HCT116 (cell line): ENCODE measurements around the gene OR2T6. TPM values are rescaled to one million over a fixed set of nuclear protein-coding genes. Genes with fewer than 3 reads are reported as not detected.

Experiments used
- ATAC-seq: fragments of 200-7000 bp; cut with Tn5 transposase; 2 replicates; pipeline ENCODE4 v1.9.1; 2020; ENCODE audit warnings: mild to moderate bottlenecking, moderate library complexity
- BruUV-seq: library from RNA; stranded (reverse); fragments of 400-500 nt; replicated peaks from 2 replicates; lab custom pipeline; 2021; lab: Mats Ljungman, UMichigan
- CTCF ChIA-PET: fragments of 300-600 bp; sonication (Branson Sonifier 250); formaldehyde crosslinking; loops from one replicate; lab custom pipeline; 2021; ENCODE audit warnings: antibody characterized with exemption; lab: Charles Lee
- POLR2A ChIA-PET: fragments of 300-600, 350-600 bp; sonication (Branson Sonifier 250); formaldehyde crosslinking; loops from one replicate; lab custom pipeline; 2021; ENCODE audit warnings: antibody characterized with exemption; lab: Charles Lee
- RAD21 ChIA-PET, 2 experiments: fragments of 300-600 bp; sonication (Branson Sonifier 250); formaldehyde crosslinking; loops; one replicate each; lab custom pipeline; 2023; ENCODE audit warnings: low total read pairs in 2 of 2; ENCODE audit not compliant: uncharacterized antibody in 2 of 2, unreplicated experiment in 2 of 2, low non-redundant PET in 1 of 2; lab: Charles Lee
- DNase-seq: peaks from one replicate; pipeline ENCODE4 v3.0.0-alpha.2; 2010; ENCODE audit warnings: low read depth, low spot score
- H2AFZ ChIP-seq: fragments of 200-600 bp; shearing (Covaris generic), sonication (generic); 2 replicates; pipeline ENCODE4 v1.6.1; 2017; ENCODE audit warnings: low read depth, mixed run types, mixed read lengths, antibody characterized with exemption, low read length; ENCODE audit not compliant: poor library complexity, severe bottlenecking
- H3K27ac ChIP-seq: 2 replicates; pipeline ENCODE4 v1.5.1; 2012; ENCODE audit warnings: low read depth, low read length
- H3K27me3 ChIP-seq: fragments of 200-600 bp; sonication (generic); 2 replicates; pipeline ENCODE4 v1.6.1; 2016; ENCODE audit warnings: mixed run types, low read length, mixed read lengths; ENCODE audit not compliant: insufficient read depth
- H3K36me3 ChIP-seq, 2 experiments: fragments of 200-500 bp in 1 of 2; fragments of 200-600 bp in 1 of 2; sonication (Bioruptor generic) in 1 of 2; sonication (generic) in 1 of 2; 2 replicates each; pipeline versions ENCODE4 v1.5.1 to v1.6.1; 2014 to 2016; ENCODE audit warnings: low read length in 2 of 2, inconsistent platforms in 1 of 2, mixed read lengths in 1 of 2, mixed run types in 1 of 2; ENCODE audit not compliant: insufficient read depth in 2 of 2, control insufficient read depth in 1 of 2
- H3K4me1 ChIP-seq, 2 experiments: fragments of 200-600 bp in 1 of 2; sonication (generic) in 1 of 2; 2 replicates each; pipeline versions ENCODE4 v1.5.1 to v1.6.1; 2012 to 2017; ENCODE audit warnings: low read length in 2 of 2, inconsistent platforms in 1 of 2, mild to moderate bottlenecking in 1 of 2, mixed read lengths in 1 of 2, mixed run types in 1 of 2, moderate library complexity in 1 of 2; ENCODE audit not compliant: insufficient read depth in 2 of 2, control insufficient read depth in 1 of 2
- H3K4me2 ChIP-seq: fragments of 200-600 bp; sonication (generic); 2 replicates; pipeline ENCODE4 v1.6.1; 2017; ENCODE audit warnings: mixed run types, low read length, mixed read lengths
- H3K4me3 ChIP-seq, 2 experiments: fragments of 200-600 bp in 1 of 2; sonication (generic) in 1 of 2; replicated peaks in 1 of 2; 2 replicates each; pipeline ENCODE4 v1.5.1; 2011 to 2016; ENCODE audit warnings: low read length in 2 of 2, control low read depth in 1 of 2, low read depth in 1 of 2, mild to moderate bottlenecking in 1 of 2, mixed read lengths in 1 of 2, mixed run types in 1 of 2
- H3K79me2 ChIP-seq: fragments of 200-600 bp; sonication (generic); 2 replicates; pipeline ENCODE4 v1.6.1; 2017; ENCODE audit warnings: mild to moderate bottlenecking, mixed run types, low read length, moderate library complexity, mixed read lengths; ENCODE audit not compliant: insufficient read depth
- H3K9ac ChIP-seq: fragments of 200-600 bp; sonication (generic); 2 replicates; pipeline ENCODE4 v1.6.1; 2016; ENCODE audit warnings: low read length, mixed read lengths
- H3K9me2 ChIP-seq: fragments of 200-600 bp; sonication (generic), shearing (Covaris generic); 2 replicates; pipeline ENCODE4 v1.6.1; 2017; ENCODE audit warnings: mixed run types, mild to moderate bottlenecking, moderate library complexity; ENCODE audit not compliant: insufficient read depth
- H3K9me3 ChIP-seq, 2 experiments: fragments of 200-500 bp in 1 of 2; fragments of 200-600 bp in 1 of 2; sonication (Bioruptor generic) in 1 of 2; sonication (generic) in 1 of 2; 2 replicates each; pipeline ENCODE4 v1.6.1; 2014 to 2017; ENCODE audit warnings: low read length in 2 of 2, mixed read lengths in 2 of 2, inconsistent platforms in 1 of 2, low read depth in 1 of 2, mild to moderate bottlenecking in 1 of 2, mixed run types in 1 of 2, moderate library complexity in 1 of 2; ENCODE audit not compliant: control insufficient read depth in 1 of 2, insufficient read depth in 1 of 2
- H4K20me1 ChIP-seq: fragments of 200-600 bp; sonication (generic), shearing (Covaris generic); 2 replicates; pipeline ENCODE4 v1.6.1; 2017; ENCODE audit warnings: mixed run types, mild to moderate bottlenecking, moderate library complexity; ENCODE audit not compliant: insufficient read depth
- ATF3 ChIP-seq: IDR thresholded peaks from 2 replicates; pipeline ENCODE4 v1.6.1; 2012
- CEBPB ChIP-seq: IDR thresholded peaks from 2 replicates; pipeline ENCODE4 v1.6.1; 2012; ENCODE audit warnings: low read depth
- CTCF ChIP-seq, 3 experiments: fragments of 200-600 bp in 1 of 3; sonication (generic) in 1 of 3; IDR thresholded peaks in 2 of 3; conservative IDR thresholded peaks in 1 of 3; 2 replicates each; pipeline ENCODE4 v1.5.1; 2012 to 2017; ENCODE audit warnings: low read depth in 2 of 3, low read length in 2 of 3, antibody characterized with exemption in 1 of 3, borderline replicate concordance in 1 of 3, control low read depth in 1 of 3, mild to moderate bottlenecking in 1 of 3, mixed read lengths in 1 of 3, mixed run types in 1 of 3, moderate library complexity in 1 of 3; ENCODE audit not compliant: insufficient read depth in 1 of 3
- FOSL1 ChIP-seq: IDR thresholded peaks from 2 replicates; pipeline ENCODE4 v1.6.1; 2012; ENCODE audit warnings: low read depth
- JUND ChIP-seq: IDR thresholded peaks from 2 replicates; pipeline ENCODE4 v1.6.1; 2012
- MAX ChIP-seq: IDR thresholded peaks from 2 replicates; pipeline ENCODE4 v1.6.1; 2012
- POLR2A ChIP-seq: IDR thresholded peaks from 2 replicates; pipeline ENCODE4 v1.7.0; 2011; ENCODE audit warnings: borderline replicate concordance; ENCODE audit not compliant: insufficient read depth, insufficient read length; ENCODE audit errors: extremely low read depth
- RAD21 ChIP-seq: IDR thresholded peaks from 2 replicates; pipeline ENCODE4 v1.6.1; 2012; ENCODE audit warnings: low read depth, mild to moderate bottlenecking
- SIN3A ChIP-seq: IDR thresholded peaks from 2 replicates; pipeline ENCODE4 v1.6.1; 2012; ENCODE audit warnings: low read depth
- SP1 ChIP-seq: IDR thresholded peaks from 2 replicates; pipeline ENCODE4 v1.6.1; 2012; ENCODE audit warnings: low read depth
- SRF ChIP-seq: IDR thresholded peaks from 2 replicates; pipeline ENCODE4 v1.6.1; 2012; ENCODE audit warnings: low read depth
- YY1 ChIP-seq: IDR thresholded peaks from 2 replicates; pipeline ENCODE4 v1.6.1; 2011; ENCODE audit warnings: low read length, low read depth, moderate library complexity, mild to moderate bottlenecking; ENCODE audit not compliant: insufficient replicate concordance; ENCODE audit errors: extremely low read depth
- ZBTB33 ChIP-seq: IDR thresholded peaks from 2 replicates; pipeline ENCODE4 v1.6.1; 2011; ENCODE audit warnings: mild to moderate bottlenecking, low read length, moderate library complexity; ENCODE audit not compliant: insufficient replicate concordance; ENCODE audit errors: extremely low read depth
- ZNF274 ChIP-seq: fragments of 200-500 bp; sonication (Bioruptor generic); IDR thresholded peaks from 2 replicates; pipeline ENCODE4 v1.6.1; 2014; ENCODE audit warnings: mild to moderate bottlenecking, low read depth, low read length, inconsistent platforms
- intact Hi-C: fragments of 100-400 bp; cut with micrococcal nuclease; formaldehyde crosslinking; loops from 2 replicates; pipeline ENCODE4 v1.10.0; 2022
- total RNA-seq: library from RNA; stranded (reverse); gene quantifications from one replicate; pipeline ENCODE4 v1.2.1, GENCODE V29; 2021; ENCODE audit not compliant: unreplicated experiment

OR2T6 gene
- total RNA-seq, 1 experiment from 2014 or later, result not detected

- CTCF ChIA-PET, result no interaction called here
- H3K4me3 ChIP-seq, result no peak overlapping the region
- POLR2A ChIA-PET, result no interaction called here
Measured at GRCh38 chr1:248380854-248381253, 5.3 kb downstream of the OR2T6 start.

More at GRCh38 chr1:248380854-248381253, 5.3 kb downstream of the OR2T6 start:
- Histone ChIP-seq H3K4me2 (no peak overlapping the region), H3K4me1 (no peaks in the 10 kb centered on the region), H4K20me1 (no peaks in the 10 kb centered on the region), H3K36me3 (no peaks in the 10 kb centered on the region), H3K27me3 (no peaks in the 10 kb centered on the region), H3K9me3 (peaks cover 0 to 15% of the 10 kb centered on the region in 2 experiments; a peak in 2 of 4 replicates), H2AFZ (no peak overlapping the region), H3K79me2 (no peaks in the 10 kb centered on the region), H3K27ac (no peak overlapping the region), H3K9me2 (no peaks in the 10 kb centered on the region), H3K9ac (no peak overlapping the region)
- ATAC-seq (no peak), DNase-seq (no peak)
- intact Hi-C loops, result no loop called here
- TF ChIP-seq MAX (no peak), ATF3 (no peak), ZBTB33 (no peak), SP1 (no peak), CTCF (IDR thresholded peaks at IDR 0.05 in 2 of 3, conservative IDR thresholded peaks at IDR 0.05 in 1 of 3; ENCODE audit: borderline replicate concordance in 1 of 3, insufficient read depth in 1 of 3, low read depth in 2 of 3, low read length in 2 of 3) (no peak), SRF (no peak), JUND (no peak), CEBPB (no peak), FOSL1 (no peak), YY1 (no peak), POLR2A (no peak), RAD21 (no peak), SIN3A (no peak), ZNF274 (no peak)
- BruUV-seq, result no TSS peak
- RAD21 ChIA-PET, result no interaction called here
